ENCODE data around the gene KIF1A. TPM values are rescaled to one million over a fixed set of nuclear protein-coding genes. Genes with fewer than 3 reads are reported as not detected.

Gene KIF1A
- total and polyA plus RNA-seq, 2 of the 8 experiments (the other 6 are each of a cell fraction or from before 2014, with no cell fraction given), result 61.3 to 281 TPM

GRCh38 chr2:240732911-240733622, 87.0 kb downstream of the KIF1A start (continued):
- TF ChIP-seq TBP (IDR thresholded peaks at IDR 0.05; ENCODE audit: low read depth, low read length) (no peak), BRCA1 (IDR thresholded peaks at IDR 0.05; ENCODE audit: low read depth, low read length) (no peak), SP4 (IDR thresholded peaks at IDR 0.05; ENCODE audit: low read length) (no peak), SIN3A (conservative IDR thresholded peaks at IDR 0.05 in 1 of 2, IDR thresholded peaks at IDR 0.05 in 1 of 2; ENCODE audit: low read depth in 1 of 2, low read length in 2 of 2) (no peak)
